NCI-H69 (cell line): ENCODE data around the gene RPIA.
"Not testable (repeated sequence)": the region's sequence is repeated elsewhere in the genome, so short reads cannot be mapped to it uniquely, and the experiment has no call there.

Experiments
- DNase-seq: peaks from one replicate; lab custom pipeline; 2025; lab: John Stamatoyannopoulos, UW

Gene RPIA

GRCh38 chr2:88789213-88789612 is 97.7 kb downstream of the RPIA start:
- DNase-seq: not testable (repeated sequence)

- not testable (repeated sequence) for DNase-seq
Observed at GRCh38 chr2:88795932-88796331, 104.5 kb downstream of the RPIA start.

GRCh38 chr2:88796523-88796922 is 105.0 kb downstream of the RPIA start:
- not testable (repeated sequence) for DNase-seq

GRCh38 chr2:88797164-88797563 is 105.7 kb downstream of the RPIA start:
- not testable (repeated sequence) for DNase-seq
